SJSA1 (cell line): ENCODE results near the gene KCTD7. TPM values are rescaled to one million over a fixed set of nuclear protein-coding genes. Genes with fewer than 3 reads are reported as not detected.
"Not testable (repeated sequence)": the region's sequence is repeated elsewhere in the genome, so short reads cannot be mapped to it uniquely, and the experiment has no call there.

Source experiments
- DNase-seq, 2 experiments: peaks; one replicate each; pipeline ENCODE4 v3.0.0-alpha.2; 2015 to 2020; ENCODE audit warnings: low spot score in 2 of 2, low read depth in 1 of 2
- H3K27ac ChIP-seq: fragments of 250-450 bp; sonication (Bioruptor Pico); 2 replicates; pipeline ENCODE4 v1.5.1; 2020; ENCODE audit warnings: mild to moderate bottlenecking, moderate library complexity
- H3K27me3 ChIP-seq: fragments of 250-450 bp; sonication (Bioruptor Pico); replicated peaks from 2 replicates; pipeline ENCODE4 v1.5.1; 2020; ENCODE audit warnings: mild to moderate bottlenecking, moderate library complexity
- H3K36me3 ChIP-seq: fragments of 250-450 bp; sonication (Bioruptor Pico); 2 replicates; pipeline ENCODE4 v1.5.1; 2020; ENCODE audit warnings: mild to moderate bottlenecking
- H3K4me1 ChIP-seq: fragments of 250-450 bp; sonication (Bioruptor Pico); replicated peaks from 2 replicates; pipeline ENCODE4 v1.6.1; 2021; ENCODE audit warnings: mild to moderate bottlenecking
- H3K4me3 ChIP-seq: fragments of 250-450 bp; sonication (Bioruptor Pico); 2 replicates; pipeline ENCODE4 v1.5.1; 2020; ENCODE audit warnings: mild to moderate bottlenecking
- H3K9me3 ChIP-seq: fragments of 250-450 bp; sonication (Bioruptor Pico); replicated peaks from 2 replicates; pipeline ENCODE4 v1.5.1; 2020; ENCODE audit warnings: mild to moderate bottlenecking
- total RNA-seq: library from RNA; depleted of rRNA; stranded (reverse); fragments of >200 nt; shearing (Covaris generic); gene quantifications from 2 replicates; pipeline ENCODE4 v1.2.3, GENCODE V29; 2014; rRNA removed

Gene KCTD7
- total RNA-seq = 6.0 and 12.3 TPM in 2 replicates

- H3K27me3 ChIP-seq = no peaks in the 10 kb centered on the region
- H3K9me3 ChIP-seq = no peaks in the 10 kb centered on the region
- H3K4me3 ChIP-seq = peak within 1 kb of the TSS; percentile 72
- H3K4me1 ChIP-seq = 0 out of 2 replicates have a peak, but pooled peaks cover 9% of the 10 kb centered on the region
- 0 out of 2 replicates have a peak, but pooled peaks cover 3% of the 10 kb centered on the region for H3K36me3 ChIP-seq
- peak; percentile 98 to 99 for DNase-seq
- peak within 1 kb of the TSS; percentile 83 for H3K27ac ChIP-seq
These were observed at the start of gene KCTD7 for GRCh38 chr7:66628361-66629221. TSS of gene KCTD7 (plus strand) at chr7:66628881. CDS start at chr7:66629065, 184 bp downstream.

GRCh38 chr7:66580380-66580779, 48.3 kb upstream of the KCTD7 start:
- not testable (repeated sequence) for H3K27me3 ChIP-seq, H3K9me3 ChIP-seq, H3K4me3 ChIP-seq, H3K4me1 ChIP-seq, DNase-seq, H3K27ac ChIP-seq
- peaks cover 11% of the 10 kb centered on the region; the same call in 1 of the 2 replicates for H3K36me3 ChIP-seq

- H3K27me3 ChIP-seq, H3K4me1 ChIP-seq, H3K9me3 ChIP-seq, H3K27ac ChIP-seq, DNase-seq, H3K4me3 ChIP-seq: not testable (repeated sequence)
- peaks cover 22% of the 10 kb centered on the region for H3K36me3 ChIP-seq
These were observed 45.7 kb upstream of the KCTD7 start for GRCh38 chr7:66582816-66583489.

GRCh38 chr7:66583490-66584110, 45.1 kb upstream of the KCTD7 start:
- Histone ChIP-seq H3K4me1 (no peaks in the 10 kb centered on the region), H3K9me3 (no peaks in the 10 kb centered on the region), H3K4me3 (no peak overlapping the region), H3K36me3 (peaks cover 22% of the 10 kb centered on the region), H3K27ac (no peak overlapping the region), H3K27me3 (no peaks in the 10 kb centered on the region)
- no peak for DNase-seq

DNA sequence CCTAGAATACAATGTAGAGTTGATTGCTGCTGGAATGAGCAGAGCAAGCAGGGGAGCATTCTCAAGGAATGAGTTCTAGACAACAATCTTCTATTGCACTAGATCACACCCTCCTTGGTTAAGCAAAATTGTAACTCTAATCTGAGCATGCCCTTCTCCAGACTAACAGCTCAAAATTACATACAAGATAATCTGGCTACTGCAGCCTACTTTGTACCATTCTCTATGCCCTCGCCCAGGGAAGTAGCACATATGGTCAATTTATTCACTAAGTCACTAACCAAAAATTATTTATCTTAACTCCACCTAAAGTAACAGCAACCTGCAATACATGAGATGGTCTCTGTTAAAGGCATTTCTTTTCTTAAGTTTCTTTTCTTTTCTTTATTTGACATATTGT, 42.5 kb upstream of the KCTD7 start:
- H3K4me3 ChIP-seq = no peak overlapping the region
- H3K36me3 ChIP-seq = peaks cover 22% of the 10 kb centered on the region
- H3K27me3 ChIP-seq = no peaks in the 10 kb centered on the region
- peaks cover 3% of the 10 kb centered on the region for H3K4me1 ChIP-seq
- no peaks in the 10 kb centered on the region for H3K9me3 ChIP-seq
- DNase-seq = no peak
- H3K27ac ChIP-seq = no peak overlapping the region

DNA sequence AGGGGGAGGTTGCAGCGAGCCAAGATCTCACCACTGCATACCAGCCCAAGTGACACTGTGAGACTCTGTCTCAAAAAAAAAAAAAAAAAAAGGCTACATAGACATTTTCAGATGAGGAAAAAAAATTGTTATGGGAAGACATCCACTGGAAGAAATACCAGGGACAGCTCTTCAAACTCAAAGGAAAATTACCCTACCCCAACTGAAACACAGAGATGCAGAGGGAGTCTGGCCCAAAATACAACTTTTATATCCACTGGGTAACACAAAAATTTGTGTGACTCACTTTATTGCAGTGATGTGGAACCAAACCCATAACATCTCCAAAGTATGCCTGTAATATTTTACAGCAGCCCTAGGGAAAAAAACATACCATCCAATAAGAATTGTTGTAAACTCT, 40.5 kb upstream of the KCTD7 start:
- H3K4me1 ChIP-seq = peaks cover 10% of the 10 kb centered on the region
- H3K27ac ChIP-seq, DNase-seq: not testable (repeated sequence)

GRCh38 chr7:66588856-66589570, 39.7 kb upstream of the KCTD7 start:
- not testable (repeated sequence) for H3K27me3 ChIP-seq, DNase-seq, H3K4me3 ChIP-seq, H3K9me3 ChIP-seq, H3K27ac ChIP-seq
- Histone ChIP-seq H3K36me3 (peaks cover 25% of the 10 kb centered on the region), H3K4me1 (peaks cover 10% of the 10 kb centered on the region)

More for the DNA sequence above, 40.5 kb upstream of the KCTD7 start:
- not testable (repeated sequence) for H3K27me3 ChIP-seq, H3K9me3 ChIP-seq, H3K4me3 ChIP-seq
- H3K36me3 ChIP-seq = peaks cover 27% of the 10 kb centered on the region

DNA sequence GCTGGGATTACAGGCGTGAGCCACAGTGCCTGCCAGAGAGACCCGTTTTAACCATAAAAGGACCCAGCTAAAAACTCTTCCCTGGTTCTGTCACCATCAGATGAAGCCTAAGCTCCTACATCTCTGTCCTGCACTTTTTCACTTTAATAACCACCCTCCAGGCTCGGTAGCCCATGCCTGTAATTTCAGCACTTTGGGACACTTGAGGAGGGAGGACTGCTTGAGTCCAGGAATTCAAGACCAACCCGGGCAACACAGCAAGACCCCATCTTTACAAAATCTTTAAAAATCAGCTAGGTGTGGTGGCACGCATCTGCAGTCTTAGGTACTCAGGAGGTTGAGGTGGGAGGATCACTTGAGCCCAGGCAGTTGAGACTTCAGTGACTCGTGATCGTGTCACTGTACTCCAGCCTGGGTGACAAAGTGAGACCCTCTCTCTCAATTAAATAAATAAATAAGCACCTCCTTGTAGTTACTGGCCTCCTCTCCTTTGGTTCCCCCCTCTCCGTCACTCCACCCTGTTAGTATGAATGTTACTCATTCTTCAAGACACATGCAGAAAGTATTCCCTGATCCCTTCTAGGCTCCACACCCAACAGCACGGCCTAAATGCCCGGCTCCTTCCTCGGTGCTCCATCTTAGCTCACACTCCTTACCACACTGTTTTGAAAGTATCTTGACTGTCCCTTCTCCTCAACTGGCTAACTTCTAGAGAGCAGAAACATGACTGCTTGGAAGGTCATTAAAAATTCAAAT, 38.2 kb upstream of the KCTD7 start:
- Histone ChIP-seq H3K4me3 (peak overlapping the region; percentile 92), H3K36me3 (peaks cover 21% of the 10 kb centered on the region), H3K4me1 (peaks cover 10% of the 10 kb centered on the region)
- not testable (repeated sequence) for H3K27me3 ChIP-seq, H3K9me3 ChIP-seq, H3K27ac ChIP-seq
- DNase-seq = peak in 1 of 2 experiments; percentile 27

DNA sequence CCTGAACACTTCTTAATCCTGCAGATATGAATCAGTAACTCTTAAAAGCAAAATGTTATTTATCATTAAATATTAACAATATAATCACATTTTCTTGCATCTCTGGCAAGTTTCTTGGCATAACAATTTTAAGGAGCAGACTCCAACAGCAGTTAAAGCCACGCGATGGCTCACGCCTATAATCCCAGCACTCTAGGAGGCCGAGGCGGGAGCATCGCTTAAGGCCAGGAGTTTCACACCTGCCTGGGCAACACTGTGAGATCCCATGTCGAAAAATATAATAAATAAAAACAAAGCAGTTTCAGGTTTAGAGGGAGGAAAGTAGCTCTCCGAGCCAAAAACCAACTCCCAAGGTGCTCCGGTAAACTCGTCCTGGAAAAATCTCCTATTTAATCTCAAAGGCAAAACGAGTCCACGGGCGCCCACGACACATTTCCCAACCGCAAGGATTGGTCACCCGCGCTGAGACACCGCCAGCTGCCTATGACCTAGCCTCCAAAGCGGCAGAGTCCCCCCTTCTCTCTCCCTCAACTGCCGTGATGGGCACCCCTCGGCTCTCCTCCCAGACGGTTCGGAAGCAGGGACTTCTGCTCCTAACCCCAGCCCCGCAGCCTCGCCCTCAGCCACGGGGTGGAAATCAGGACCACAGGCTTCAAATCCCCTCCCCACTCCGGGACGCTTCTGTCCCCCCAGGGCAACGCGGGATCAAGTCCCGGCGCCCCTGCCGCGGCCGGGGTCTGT, 37.5 kb upstream of the KCTD7 start:
- peak in 1 of 2 experiments; percentile 13 for DNase-seq

GRCh38 chr7:66591799-66592596, 36.7 kb upstream of the KCTD7 start:
- peak; percentile 83 to 90 for DNase-seq
- Histone ChIP-seq H3K27ac (peak overlapping the region; percentile 87), H3K27me3 (no peaks in the 10 kb centered on the region), H3K4me1 (peaks cover 10% of the 10 kb centered on the region), H3K4me3 (peak overlapping the region; percentile 92), H3K36me3 (peaks cover 14% of the 10 kb centered on the region), H3K9me3 (no peaks in the 10 kb centered on the region)

More for the DNA sequence above, 37.5 kb upstream of the KCTD7 start:
- H3K36me3 ChIP-seq = peaks cover 21% of the 10 kb centered on the region
- peaks cover 10% of the 10 kb centered on the region for H3K4me1 ChIP-seq
- peak overlapping the region; percentile 87 for H3K27ac ChIP-seq
- H3K4me3 ChIP-seq = peak overlapping the region; percentile 92
- not testable (repeated sequence) for H3K27me3 ChIP-seq, H3K9me3 ChIP-seq

- peaks cover 10% of the 10 kb centered on the region for H3K36me3 ChIP-seq
- DNase-seq = not testable (repeated sequence)
These were observed 36.0 kb upstream of the KCTD7 start for GRCh38 chr7:66592597-66593146.

More at GRCh38 chr7:66592597-66593146, 36.0 kb upstream of the KCTD7 start:
- Histone ChIP-seq H3K4me3 (peak overlapping the region; percentile 92), H3K4me1 (peaks cover 10% of the 10 kb centered on the region), H3K27ac (peak overlapping the region; percentile 87)
- H3K9me3 ChIP-seq, H3K27me3 ChIP-seq: not testable (repeated sequence)
